Upper lobe of right lung (tissue), 1 donor: Measurements from ENCODE around the gene RNF34. TPM values are rescaled to one million over a fixed set of nuclear protein-coding genes. Genes with fewer than 3 reads are reported as not detected.

Experiments used
- ATAC-seq: fragments of 200-7000 bp; cut with Tn5 transposase; one replicate; pipeline ENCODE4 v1.9.1; 2020; ENCODE audit warnings: mild to moderate bottlenecking, moderate library complexity
- DNase-seq: peaks from one replicate; pipeline ENCODE4 v3.0.0-alpha.2; 2020
- H3K27ac ChIP-seq: fragments of 200-600 bp; one replicate; pipeline ENCODE4 v1.8.0; 2022
- H3K27me3 ChIP-seq: fragments of 200-600 bp; one replicate; pipeline ENCODE4 v1.8.0; 2022; ENCODE audit warnings: mild to moderate bottlenecking
- H3K36me3 ChIP-seq: fragments of 200-600 bp; one replicate; pipeline ENCODE4 v1.8.0; 2022
- H3K4me1 ChIP-seq: fragments of 200-600 bp; one replicate; pipeline ENCODE4 v1.8.0; 2022
- H3K4me3 ChIP-seq: fragments of 200-600 bp; one replicate; pipeline ENCODE4 v1.8.0; 2022; ENCODE audit warnings: mild to moderate bottlenecking
- H3K9me3 ChIP-seq: fragments of 200-600 bp; one replicate; pipeline ENCODE4 v1.8.0; 2022
- CTCF ChIP-seq: fragments of 200-600 bp; IDR thresholded peaks from one replicate; pipeline ENCODE4 v1.8.0; 2022; ENCODE audit warnings: antibody characterized with exemption
- intact Hi-C: fragments of 100-400 bp; cut with DNase I; formaldehyde crosslinking; loops from one replicate; pipeline ENCODE4 v1.11.0; 2022
- total RNA-seq: library from RNA; stranded (reverse); fragmentation: NEBNext Ultra II Directional; extraction: Animal tissue kit (Norgen Biotek cat#: 25700); gene quantifications from one replicate; pipeline ENCODE4 v1.2.1, GENCODE V29; 2021
- donor health status: DM: no; HTN: yes; CAD: no; lungs with severe emphysema.

Gene RNF34
- total RNA-seq, 1 donor from 2014 or later = 29.5 TPM

DNA sequence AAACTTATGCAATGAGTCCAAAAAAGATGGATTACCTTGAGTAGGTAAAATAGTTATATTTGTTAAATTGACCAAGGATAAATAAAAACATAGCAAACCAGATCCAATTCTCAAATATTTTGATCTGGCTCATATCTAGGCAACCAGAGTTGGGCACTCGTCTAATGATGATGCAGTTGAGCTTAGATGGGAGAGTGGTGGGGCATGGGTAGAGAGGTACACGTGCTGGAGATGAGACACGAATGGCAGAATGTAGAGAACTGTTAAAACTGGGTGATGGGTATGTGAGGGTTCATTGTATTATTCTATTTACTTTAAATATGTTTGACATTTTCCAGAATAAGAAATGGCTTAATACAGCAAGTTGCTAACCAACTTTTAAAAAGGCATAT lies 7.6 kb upstream of the RNF34 start:
- DNase-seq = no peak
- ATAC-seq = no peak
- H3K27me3 ChIP-seq = no peaks in the 10 kb centered on the region
- TF ChIP-seq CTCF = no peak
- H3K27ac ChIP-seq = no peak overlapping the region
- no peaks in the 10 kb centered on the region for H3K4me1 ChIP-seq
- H3K36me3 ChIP-seq = no peaks in the 10 kb centered on the region
- H3K9me3 ChIP-seq = no peaks in the 10 kb centered on the region
- intact Hi-C loops = no loop called here
- no peak overlapping the region for H3K4me3 ChIP-seq

GRCh38 chr12:121397521-121397920 lies 2.4 kb upstream of the RNF34 start:
- no peak for DNase-seq
- Histone ChIP-seq H3K27ac (no peak overlapping the region), H3K4me1 (peaks cover 15% of the 10 kb centered on the region), H3K9me3 (no peaks in the 10 kb centered on the region), H3K27me3 (no peaks in the 10 kb centered on the region), H3K36me3 (no peaks in the 10 kb centered on the region), H3K4me3 (no peak overlapping the region)
- intact Hi-C loops = no loop called here
- no peak for ATAC-seq
- no peak for TF ChIP-seq CTCF

DNA sequence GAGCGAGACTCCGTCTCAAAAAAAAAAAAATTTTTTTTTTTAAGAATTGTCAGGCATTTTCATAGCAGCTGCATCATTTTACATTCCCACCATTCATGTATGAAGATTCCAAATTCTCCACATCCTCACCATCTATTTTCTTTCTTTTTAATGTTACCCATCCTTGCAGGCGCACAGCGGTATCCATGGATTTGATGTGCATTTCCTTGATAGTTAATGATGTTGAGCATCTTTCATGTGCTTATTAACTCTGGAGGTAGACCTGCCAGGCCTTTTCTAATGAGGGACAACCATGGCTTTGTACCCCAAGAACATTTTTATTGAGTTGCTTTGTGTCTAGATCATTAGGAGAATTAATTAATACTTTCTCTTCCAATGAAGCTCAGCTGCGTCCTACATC lies 1.6 kb upstream of the RNF34 start:
- ATAC-seq (no peak), DNase-seq (no peak)
- Histone ChIP-seq H3K36me3 (no peaks in the 10 kb centered on the region), H3K4me1 (peaks cover 15% of the 10 kb centered on the region), H3K9me3 (no peaks in the 10 kb centered on the region), H3K27ac (no peak overlapping the region), H3K27me3 (no peaks in the 10 kb centered on the region), H3K4me3 (no peak overlapping the region)
- intact Hi-C loops = no loop called here
- TF ChIP-seq CTCF = no peak

DNA sequence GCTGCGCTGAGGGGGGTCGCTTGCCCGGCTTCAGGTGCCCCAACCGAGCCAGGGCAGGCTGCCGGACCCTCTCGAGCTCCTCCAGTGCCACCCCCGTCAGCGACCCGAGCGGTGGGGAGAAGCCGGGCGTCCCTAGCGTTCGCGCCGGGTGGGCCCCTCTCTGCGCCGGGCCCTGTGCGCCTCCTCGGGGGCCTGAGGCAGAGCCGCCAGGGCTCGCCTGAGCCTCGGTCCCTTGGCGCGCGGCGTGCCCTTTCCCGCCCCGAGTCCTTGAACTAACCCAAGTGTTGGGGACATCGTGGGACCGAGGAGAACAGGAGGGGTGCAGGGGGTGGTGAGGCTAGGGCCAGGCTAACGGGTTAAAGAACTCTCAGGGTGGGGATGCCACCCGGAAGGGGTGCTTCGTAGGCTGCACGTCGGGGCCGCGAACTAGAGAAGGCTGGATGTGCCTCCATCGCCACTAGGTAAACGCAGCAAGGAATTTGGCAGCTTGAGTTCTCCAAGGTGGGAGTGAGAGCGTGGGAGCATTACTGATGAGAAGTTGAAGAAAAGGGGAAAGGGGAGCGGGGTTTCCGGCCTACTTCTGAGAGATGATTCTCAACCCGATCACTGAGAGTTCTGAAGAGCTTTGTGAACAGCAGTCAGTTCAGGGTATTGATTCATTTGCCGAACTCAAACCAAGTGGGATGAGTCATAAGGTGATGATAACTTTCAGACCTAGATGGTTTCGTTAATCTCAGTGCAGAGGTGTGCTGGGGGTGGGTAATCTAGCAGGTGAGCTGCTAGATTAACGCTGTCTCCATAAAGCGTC lies 618 bp downstream of the RNF34 start:
- Histone ChIP-seq H3K4me3 (peak overlapping the region; percentile 98), H3K27ac (peak overlapping the region; percentile 94), H3K27me3 (no peaks in the 10 kb centered on the region), H3K36me3 (peaks cover 14% of the 10 kb centered on the region), H3K4me1 (peaks cover 15% of the 10 kb centered on the region), H3K9me3 (no peaks in the 10 kb centered on the region)
- no peak for TF ChIP-seq CTCF
- intact Hi-C loops = no loop called here
- ATAC-seq = peak; percentile 59
- no peak for DNase-seq

DNA sequence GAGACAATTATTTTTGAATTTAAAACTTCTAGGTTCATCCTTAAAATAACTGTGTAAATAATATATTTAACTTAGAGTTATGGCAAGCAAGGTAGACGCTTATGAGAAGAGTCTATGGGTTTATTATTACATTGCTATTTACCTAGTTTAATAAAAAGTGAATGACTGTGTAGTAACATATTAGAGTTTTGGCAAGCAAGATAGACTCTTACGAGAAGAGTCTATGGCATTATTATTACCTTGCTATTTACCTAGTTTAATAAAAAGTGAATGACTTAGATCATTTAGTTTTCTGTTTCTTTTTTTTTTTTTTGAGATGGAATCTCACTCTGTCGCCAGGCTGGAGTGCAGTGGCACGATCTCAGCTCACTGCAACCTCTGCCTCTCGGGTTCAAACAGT lies 3.8 kb downstream of the RNF34 start:
- no peak for DNase-seq
- Histone ChIP-seq H3K27ac (no peak overlapping the region), H3K4me1 (peaks cover 15% of the 10 kb centered on the region), H3K36me3 (peaks cover 31% of the 10 kb centered on the region), H3K27me3 (no peaks in the 10 kb centered on the region), H3K4me3 (no peak overlapping the region), H3K9me3 (no peaks in the 10 kb centered on the region)
- no peak for TF ChIP-seq CTCF
- ATAC-seq = no peak
- intact Hi-C loops = no loop called here
